Transverse colon (tissue), 4 donors: ENCODE results near the gene MGMT. TPM values are rescaled to one million over a fixed set of nuclear protein-coding genes. Genes with fewer than 3 reads are reported as not detected.

Experiments
- DNase-seq: peaks from one replicate; pipeline ENCODE4 v3.0.0-alpha.2; 2019
- H3K27ac ChIP-seq, 4 donors: fragments of 200-600 bp; sonication (generic); 2 replicates each; pipeline ENCODE4 v1.5.1; 2016 to 2018; ENCODE audit warnings: inconsistent platforms in 4 of 4
- H3K27me3 ChIP-seq: fragments of 200-600 bp; sonication (generic); 2 replicates; pipeline ENCODE4 v1.5.1; 2017; ENCODE audit warnings: inconsistent platforms
- H3K36me3 ChIP-seq, 4 donors: fragments of 200-600 bp; sonication (generic); 2 replicates each; pipeline ENCODE4 v1.5.1; 2017 to 2019; ENCODE audit warnings: inconsistent platforms in 4 of 4
- H3K4me1 ChIP-seq, 4 donors: fragments of 200-600 bp; sonication (generic); 2 replicates each; pipeline ENCODE4 v1.5.1; 2017 to 2020; ENCODE audit warnings: inconsistent platforms in 4 of 4
- H3K4me3 ChIP-seq, 4 donors: fragments of 200-600 bp; sonication (generic); 1 replicate in 1 of 4; 2 replicates in 3 of 4; pipeline versions ENCODE4 v1.5.1 to v1.6.1; 2017 to 2019; ENCODE audit warnings: inconsistent platforms in 4 of 4
- H3K9me3 ChIP-seq, 2 donors: fragments of 200-600 bp; sonication (generic); 2 replicates each; pipeline ENCODE4 v1.5.1; 2017 to 2019; ENCODE audit warnings: inconsistent platforms in 2 of 2
- EP300 ChIP-seq: sonication (generic); formaldehyde crosslinking; IDR thresholded peaks from one replicate; pipeline ENCODE4 v1.6.1; 2017; ENCODE audit warnings: antibody characterized with exemption, low read depth
- POLR2A ChIP-seq: fragments of 450-650 bp; IDR thresholded peaks from one replicate; pipeline ENCODE4 v1.6.1; 2016; ENCODE audit warnings: antibody characterized with exemption, mild to moderate bottlenecking, moderate library complexity
- POLR2AphosphoS5 ChIP-seq, 3 donors: sonication (generic); formaldehyde crosslinking; IDR thresholded peaks; one replicate each; pipeline ENCODE4 v1.6.1; 2016; ENCODE audit warnings: antibody characterized with exemption in 3 of 3
- WGBS, 2 donors: methylation state at CpG; one replicate each; pipeline ENCODE4 v1.1.5; 2018; ENCODE audit warnings: low coverage in 1 of 2; 5-methylcytosine and 5-hydroxymethylcytosine counted together
- in situ Hi-C, 4 donors: fragments of 200-750 bp; cut with MboI; loops; one replicate each; pipeline versions ENCODE4 v1.15.0 to v1.15.1; 2017; ENCODE audit warnings: low sequenced_read_pairs in 3 of 4, low pct_ligation_motif_present in 1 of 4, low pct_unique_long_range_greater_than_20kb in 1 of 4
- intact Hi-C: fragments of 100-400 bp; cut with DNase I; formaldehyde crosslinking; loops from one replicate; pipeline ENCODE4 v1.15.1; 2023; ENCODE audit warnings: low total_unique reads
- total RNA-seq, 4 donors: library from RNA; depleted of rRNA; stranded (reverse); fragments of >200 nt; gene quantifications; one replicate each; pipeline ENCODE4 v1.1.0, GENCODE V29; 2016
- TF ChIP-seq, protein P1 (sequence below), 5 experiments: fragments of 200-600 bp in 3 of 5; fragments of 450-650 bp in 2 of 5; sonication (generic) in 3 of 5; IDR thresholded peaks; 1 replicate in 2 of 5; 2 replicates in 3 of 5; pipeline ENCODE4 v1.5.1; 2016 to 2017; ENCODE audit warnings: antibody characterized with exemption in 5 of 5, inconsistent platforms in 3 of 5, mild to moderate bottlenecking in 2 of 5, moderate library complexity in 1 of 5

Gene MGMT
- total RNA-seq, 4 donors from 2014 or later, result 6.6 to 28.9 (median 14.0) TPM

DNA sequence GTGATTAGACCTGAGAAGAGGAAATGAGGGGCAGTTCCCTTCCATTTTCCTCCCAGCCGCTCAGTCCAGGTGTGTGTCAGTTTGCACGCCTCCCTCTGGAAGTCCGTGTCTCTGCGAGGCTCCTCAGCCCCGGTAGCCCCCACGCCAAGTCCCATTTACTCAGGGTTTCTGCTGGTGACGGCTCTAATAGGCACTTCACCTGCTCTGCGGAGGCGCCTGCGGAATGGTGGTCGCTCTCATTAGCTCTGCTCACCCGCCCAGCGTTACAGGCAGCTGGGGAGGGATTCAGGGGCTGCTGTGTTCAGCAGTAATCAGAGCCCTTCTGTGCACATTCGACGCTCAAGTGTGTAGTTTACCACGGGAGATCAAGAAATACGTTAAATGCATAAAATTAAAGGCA is 179.9 kb downstream of the MGMT start:
- no peaks in the 10 kb centered on the region for H3K4me1 ChIP-seq
- H3K36me3 ChIP-seq, result no peaks in the 10 kb centered on the region
- TF ChIP-seq POLR2A, result no peak
- no peak for TF ChIP-seq POLR2AphosphoS5 (IDR thresholded peaks at IDR 0.05)
- TF ChIP-seq, protein P1, sequence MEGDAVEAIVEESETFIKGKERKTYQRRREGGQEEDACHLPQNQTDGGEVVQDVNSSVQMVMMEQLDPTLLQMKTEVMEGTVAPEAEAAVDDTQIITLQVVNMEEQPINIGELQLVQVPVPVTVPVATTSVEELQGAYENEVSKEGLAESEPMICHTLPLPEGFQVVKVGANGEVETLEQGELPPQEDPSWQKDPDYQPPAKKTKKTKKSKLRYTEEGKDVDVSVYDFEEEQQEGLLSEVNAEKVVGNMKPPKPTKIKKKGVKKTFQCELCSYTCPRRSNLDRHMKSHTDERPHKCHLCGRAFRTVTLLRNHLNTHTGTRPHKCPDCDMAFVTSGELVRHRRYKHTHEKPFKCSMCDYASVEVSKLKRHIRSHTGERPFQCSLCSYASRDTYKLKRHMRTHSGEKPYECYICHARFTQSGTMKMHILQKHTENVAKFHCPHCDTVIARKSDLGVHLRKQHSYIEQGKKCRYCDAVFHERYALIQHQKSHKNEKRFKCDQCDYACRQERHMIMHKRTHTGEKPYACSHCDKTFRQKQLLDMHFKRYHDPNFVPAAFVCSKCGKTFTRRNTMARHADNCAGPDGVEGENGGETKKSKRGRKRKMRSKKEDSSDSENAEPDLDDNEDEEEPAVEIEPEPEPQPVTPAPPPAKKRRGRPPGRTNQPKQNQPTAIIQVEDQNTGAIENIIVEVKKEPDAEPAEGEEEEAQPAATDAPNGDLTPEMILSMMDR (IDR thresholded peaks at IDR 0.05), result no peak
- TF ChIP-seq EP300, result no peak
- 94% methylated on average over 17 of the region's 17 CpGs; no CpG with 5 or more reads in 1 of the 2 donors for WGBS, 2 donors
- H3K27me3 ChIP-seq, result no peaks in the 10 kb centered on the region
- H3K27ac ChIP-seq, result no peak overlapping the region
- intact Hi-C loops, result no loop called here
- DNase-seq, result no peak
- no peak overlapping the region for H3K4me3 ChIP-seq
- H3K9me3 ChIP-seq, result no peaks in the 10 kb centered on the region
- in situ Hi-C loops, result no loop called here

DNA sequence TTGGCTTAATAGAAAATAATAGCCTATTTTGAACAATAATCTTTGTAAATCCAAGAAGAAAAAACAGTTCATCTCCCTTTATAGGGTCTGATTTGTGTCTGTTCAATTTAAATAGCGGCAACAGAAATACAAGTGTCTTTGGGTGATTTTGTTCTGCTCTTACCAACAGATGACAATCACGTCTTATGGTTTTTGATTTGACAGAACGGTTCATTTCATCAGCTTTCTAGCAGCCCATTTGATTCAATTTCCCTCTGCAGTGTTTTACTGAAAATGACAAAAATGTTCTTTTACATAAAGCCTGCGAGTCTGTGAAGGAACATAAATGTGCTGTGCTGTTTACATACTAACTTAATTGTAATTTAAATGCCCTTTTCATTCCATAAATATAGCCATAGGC is 180.5 kb downstream of the MGMT start:
- intact Hi-C loops (no loop called here), in situ Hi-C loops (no loop called here)
- Histone ChIP-seq H3K27ac (no peak overlapping the region), H3K4me3 (no peak overlapping the region), H3K4me1 (no peaks in the 10 kb centered on the region), H3K9me3 (no peaks in the 10 kb centered on the region), H3K27me3 (no peaks in the 10 kb centered on the region), H3K36me3 (no peaks in the 10 kb centered on the region)
- WGBS, 2 donors, result 86 to 93% methylated on average over 4 of the region's 4 CpGs
- DNase-seq, result no peak
- TF ChIP-seq POLR2A (no peak), POLR2AphosphoS5 (IDR thresholded peaks at IDR 0.05) (no peak), EP300 (no peak)
- TF ChIP-seq, protein P1 (IDR thresholded peaks at IDR 0.05), result no peak

DNA sequence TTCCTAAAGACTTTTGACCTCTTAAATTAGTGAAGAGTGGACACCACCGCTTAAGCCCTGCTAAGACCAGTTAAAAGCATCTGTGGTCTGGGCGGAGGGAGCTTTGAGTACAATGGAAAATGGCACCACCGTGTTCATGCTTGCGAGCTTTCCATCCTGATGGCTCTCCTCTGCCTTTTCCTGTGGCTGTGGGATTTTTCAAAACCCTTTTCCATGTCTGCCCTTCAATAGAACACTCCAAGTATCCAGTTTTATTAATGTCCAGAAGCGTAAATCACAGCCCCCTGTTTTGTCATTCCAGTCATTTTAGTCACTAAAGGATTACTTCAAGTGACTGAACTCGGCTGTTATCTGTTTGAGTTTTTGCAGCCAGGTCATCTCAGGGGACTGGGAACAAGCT is 181.8 kb downstream of the MGMT start:
- Histone ChIP-seq H3K4me1 (no peaks in the 10 kb centered on the region), H3K4me3 (no peak overlapping the region), H3K27ac (no peak overlapping the region), H3K27me3 (no peaks in the 10 kb centered on the region), H3K36me3 (no peaks in the 10 kb centered on the region), H3K9me3 (no peaks in the 10 kb centered on the region)
- in situ Hi-C loops (no loop called here), intact Hi-C loops (no loop called here)
- DNase-seq, result no peak
- 75 to 88% methylated on average over 3 to 6 of the region's 6 CpGs for WGBS, 2 donors
- no peak for TF ChIP-seq POLR2AphosphoS5 (IDR thresholded peaks at IDR 0.05)
- no peak for TF ChIP-seq POLR2A
- TF ChIP-seq, protein P1 (IDR thresholded peaks at IDR 0.05), result no peak
- TF ChIP-seq EP300, result no peak

DNA sequence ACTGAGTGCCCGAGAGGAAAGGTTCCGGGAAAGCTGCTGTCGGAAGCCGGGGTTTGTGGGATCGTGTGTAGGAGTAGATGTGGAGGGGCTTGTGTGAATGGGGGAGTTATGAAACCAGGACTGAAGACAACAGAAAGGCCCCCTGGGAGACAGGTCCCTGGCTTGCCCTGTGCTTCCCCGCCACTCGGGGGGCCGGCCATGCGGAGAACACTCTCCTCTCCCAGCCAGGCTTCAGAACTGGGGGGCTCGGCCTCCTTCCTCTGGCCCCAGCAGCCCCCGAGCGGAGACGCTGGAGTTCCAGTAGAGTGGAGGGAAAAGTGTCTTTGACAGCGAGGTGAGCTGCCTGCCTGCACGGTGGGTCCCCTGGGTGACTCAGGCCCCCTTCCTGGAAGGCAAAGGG is 185.0 kb downstream of the MGMT start:
- in situ Hi-C loops, result no loop called here

More for the DNA sequence above, 185.0 kb downstream of the MGMT start:
- intact Hi-C loops, result no loop called here
- H3K4me1 ChIP-seq, result no peaks in the 10 kb centered on the region
- no peak for DNase-seq
- no peak overlapping the region for H3K4me3 ChIP-seq
- no peaks in the 10 kb centered on the region for H3K27me3 ChIP-seq
- 97% methylated on average over 15 of the region's 15 CpGs; no CpG with 5 or more reads in 1 of the 2 donors for WGBS, 2 donors
- H3K27ac ChIP-seq, result no peak overlapping the region
- no peaks in the 10 kb centered on the region for H3K9me3 ChIP-seq
- no peaks in the 10 kb centered on the region for H3K36me3 ChIP-seq
- TF ChIP-seq POLR2AphosphoS5 (IDR thresholded peaks at IDR 0.05) (no peak), POLR2A (no peak), EP300 (no peak)
- TF ChIP-seq, protein P1 (IDR thresholded peaks at IDR 0.05), result no peak
